Prostate gland (tissue), 2 donors: ENCODE results near the gene EML1.

Experiments used
- CTCF ChIP-seq, 4 experiments: fragments of 200-600 bp in 2 of 4; fragments of 450-650 bp in 2 of 4; sonication (generic) in 2 of 4; IDR thresholded peaks; 1 replicate in 3 of 4; 2 replicates in 1 of 4; pipeline ENCODE4 v1.5.1; 2016 to 2019; ENCODE audit warnings: antibody characterized with exemption in 4 of 4, mild to moderate bottlenecking in 2 of 4, moderate library complexity in 2 of 4
- POLR2AphosphoS5 ChIP-seq: sonication (generic); formaldehyde crosslinking; IDR thresholded peaks from one replicate; pipeline ENCODE4 v1.6.1; 2017; ENCODE audit warnings: antibody characterized with exemption

GRCh38 chr14:99764222-99764706, 28.9 kb upstream of the EML1 start:
- TF ChIP-seq CTCF (IDR thresholded peaks at IDR 0.05) (no peak), POLR2AphosphoS5 (no peak)
